Activated CD4-positive, alpha-beta T cell treated with anti-CD3 and anti-CD28 coated beads for 36 hours (primary cell): ENCODE data around the gene BAG3. TPM values are rescaled to one million over a fixed set of nuclear protein-coding genes. Genes with fewer than 3 reads are reported as not detected.
"Not testable (repeated sequence)": the region's sequence is repeated elsewhere in the genome, so short reads cannot be mapped to it uniquely, and the experiment has no call there.

Source experiments
- ATAC-seq: fragments of 200-7000 bp; cut with Tn5 transposase; one replicate; pipeline ENCODE4 v1.10.0; 2021; ENCODE audit warnings: mild to moderate bottlenecking, moderate library complexity
- CTCF ChIA-PET: fragments of 350-600 bp; sonication (Branson Sonifier 250); formaldehyde crosslinking; loops from one replicate; lab custom pipeline; 2021; ENCODE audit warnings: antibody characterized with exemption; lab: Charles Lee
- POLR2A ChIA-PET: fragments of 350-600 bp; sonication (Branson Sonifier 250); formaldehyde crosslinking; loops from one replicate; lab custom pipeline; 2021; ENCODE audit warnings: antibody characterized with exemption, inconsistent platforms; lab: Charles Lee
- DNase-seq: peaks from one replicate; pipeline ENCODE4 v3.0.0-alpha.2; 2020
- H3K27ac Mint-ChIP-seq: one replicate; pipeline ENCODE4 v1.8.0; 2021; ENCODE audit warnings: mixed read lengths
- H3K27me3 Mint-ChIP-seq: one replicate; pipeline ENCODE4 v1.8.0; 2021; ENCODE audit warnings: mixed read lengths
- H3K36me3 Mint-ChIP-seq: one replicate; pipeline ENCODE4 v1.8.0; 2021; ENCODE audit warnings: low read depth, mixed read lengths
- H3K4me1 Mint-ChIP-seq: one replicate; pipeline ENCODE4 v1.8.0; 2021; ENCODE audit warnings: mixed read lengths
- H3K4me3 Mint-ChIP-seq: one replicate; pipeline ENCODE4 v1.8.0; 2021; ENCODE audit warnings: mild to moderate bottlenecking, moderate library complexity, mixed read lengths
- H3K9me3 Mint-ChIP-seq: one replicate; pipeline ENCODE4 v1.8.0; 2021; ENCODE audit warnings: low read depth, mixed read lengths
- intact Hi-C, 2 experiments: fragments of 100-400 bp; cut with DNase I in 1 of 2; cut with micrococcal nuclease in 1 of 2; formaldehyde crosslinking; loops; one replicate each; pipeline versions ENCODE4 v1.14.2 to v1.15.1; 2022 to 2024; cut with DNase I, micrococcal nuclease
- total RNA-seq, 2 experiments: library from RNA; stranded (reverse); gene quantifications; one replicate each; pipeline ENCODE4 v1.2.3, GENCODE V29; 2021

Gene BAG3
- total RNA-seq, 2 experiments from 2014 or later: 23.8 to 30.7 TPM

DNA sequence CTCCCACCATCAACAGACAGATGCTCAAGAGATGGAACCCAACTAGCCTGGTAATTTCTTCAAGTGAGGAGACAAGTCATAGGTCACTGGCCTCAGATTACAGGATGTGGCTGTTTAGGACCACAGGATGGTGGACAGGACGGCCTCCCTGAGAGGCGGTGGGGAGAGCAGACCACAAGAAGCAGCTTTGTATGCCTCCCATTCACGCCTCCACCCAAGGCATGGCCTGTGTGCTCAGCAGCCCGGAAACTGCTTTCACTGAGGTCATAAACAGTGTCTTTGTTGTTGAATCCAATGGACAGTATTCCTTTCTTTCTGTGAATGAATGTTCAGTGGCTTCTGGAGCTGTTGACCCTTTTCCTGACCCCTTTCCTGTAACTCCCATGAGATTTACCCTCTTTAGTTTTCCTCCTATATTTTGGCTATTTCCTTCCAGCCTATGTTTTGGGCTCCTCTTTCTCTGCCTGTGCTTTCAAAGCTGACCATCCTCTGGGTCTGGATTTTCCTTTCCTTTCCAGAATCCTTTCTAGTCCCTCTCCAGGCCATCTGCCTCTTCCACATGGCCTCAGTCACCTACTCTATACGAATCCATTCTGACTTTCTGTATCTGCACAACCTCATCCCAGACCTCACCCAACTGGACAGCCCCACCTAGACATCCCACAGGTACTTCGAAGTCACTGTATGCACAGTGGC is 42.2 kb downstream of the BAG3 start:
- ATAC-seq (no peak), DNase-seq (no peak)
- H3K27ac Mint-ChIP-seq: no peak overlapping the region
- no peak overlapping the region for H3K4me3 Mint-ChIP-seq
- intact Hi-C loops: no loop called here
- H3K27me3 Mint-ChIP-seq: no peaks in the 10 kb centered on the region
- ChIA-PET CTCF (interaction anchor here (0.7 kb wide), 1 partner anchor 44 kb away, joined by 4 read pairs; no protein-coding TSS in a partner anchor), POLR2A (no interaction called here)
- H3K36me3 Mint-ChIP-seq: no peaks in the 10 kb centered on the region
- H3K4me1 Mint-ChIP-seq: no peaks in the 10 kb centered on the region
- H3K9me3 Mint-ChIP-seq: no peaks in the 10 kb centered on the region

DNA sequence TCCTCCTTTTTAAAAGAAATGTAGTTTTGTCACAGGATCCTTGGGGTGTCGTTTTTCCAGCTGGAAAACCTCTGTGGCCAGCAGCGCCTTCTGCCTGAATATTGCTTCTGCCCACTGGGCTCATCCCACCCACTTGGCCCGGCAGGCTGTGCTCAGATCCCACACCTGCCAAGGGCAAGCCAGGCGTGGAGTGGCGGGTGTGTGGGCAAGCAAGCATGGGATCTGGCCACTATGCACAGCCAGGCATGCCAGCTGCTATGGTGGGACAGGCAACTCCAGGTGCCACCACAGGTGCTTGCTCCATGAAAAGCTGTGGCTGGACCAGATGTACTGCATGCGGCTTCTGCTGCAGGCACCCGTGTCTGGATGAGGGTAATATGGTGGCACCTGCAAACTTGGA is 43.4 kb downstream of the BAG3 start:
- ATAC-seq: no peak
- H3K27ac Mint-ChIP-seq: no peak overlapping the region
- H3K4me3 Mint-ChIP-seq: no peak overlapping the region
- DNase-seq: no peak
- H3K36me3 Mint-ChIP-seq: no peaks in the 10 kb centered on the region
- H3K27me3 Mint-ChIP-seq: no peaks in the 10 kb centered on the region
- ChIA-PET CTCF (interaction anchor here (0.6 to 1.1 kb wide), 3 partner anchors 8 to 169 kb away, joined by 3 read pairs; no protein-coding TSS in a partner anchor), POLR2A (interaction anchor here (0.8 kb wide), 1 partner anchor 10 kb away, joined by 3 read pairs; no protein-coding TSS in a partner anchor)
- H3K9me3 Mint-ChIP-seq: no peaks in the 10 kb centered on the region
- no peaks in the 10 kb centered on the region for H3K4me1 Mint-ChIP-seq
- intact Hi-C loops: no loop called here

- no peak for ATAC-seq
- intact Hi-C loops: loop anchor here in 1 of 2 experiments (5.0 kb wide), 3 partner anchors 37 to 568 kb away; no protein-coding TSS in a partner anchor
- H3K27ac Mint-ChIP-seq: peak overlapping the region; percentile 17
These were observed 49.3 kb downstream of the BAG3 start for GRCh38 chr10:119700321-119700954.

DNA sequence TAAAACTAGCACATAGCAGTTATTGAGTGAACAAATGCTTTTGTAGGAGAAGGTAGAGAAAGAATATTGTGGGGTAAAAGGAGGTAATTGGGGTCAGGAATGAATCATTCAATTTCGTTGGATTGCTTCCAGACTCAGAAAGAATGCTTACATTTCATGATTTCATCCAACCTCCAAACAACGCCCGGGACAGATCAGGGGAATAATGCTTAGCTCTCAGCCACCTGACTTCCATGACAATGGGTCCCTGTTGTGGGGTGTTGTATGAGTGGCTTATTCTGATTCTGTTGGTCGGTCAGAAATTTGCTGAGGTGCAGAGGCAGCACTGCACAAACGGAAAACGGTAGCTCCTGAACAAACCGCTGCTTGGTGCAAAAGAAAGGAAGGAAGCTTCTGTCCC is 50.7 kb downstream of the BAG3 start:
- Mint-ChIP-seq H3K9me3 (peaks cover 24% of the 10 kb centered on the region), H3K27me3 (no peaks in the 10 kb centered on the region), H3K4me1 (peaks cover 60% of the 10 kb centered on the region), H3K4me3 (no peak overlapping the region), H3K36me3 (peaks cover 23% of the 10 kb centered on the region), H3K27ac (peak overlapping the region; percentile 87)
- ATAC-seq (no peak), DNase-seq (no peak)
- ChIA-PET POLR2A (interaction anchor here (0.8 to 1.2 kb wide), 2 partner anchors 24 to 46 kb away, joined by 3 to 5 read pairs; partner anchors contain the start of gene INPP5F), CTCF (interaction anchor here (0.7 to 4.2 kb wide), 6 partner anchors 15 to 265 kb away, joined by 3 to 19 read pairs (median 5); no protein-coding TSS in a partner anchor)
- intact Hi-C loops: loop anchor here in 1 of 2 experiments (1.0 to 5.0 kb wide), 4 partner anchors 16 to 570 kb away; no protein-coding TSS in a partner anchor

More at GRCh38 chr10:119700321-119700954, 49.3 kb downstream of the BAG3 start:
- CTCF ChIA-PET: interaction anchor here (1.6 to 4.2 kb wide), 3 partner anchors 14 to 50 kb away, joined by 4 to 19 read pairs (median 16); no protein-coding TSS in a partner anchor
- Mint-ChIP-seq H3K9me3 (peaks cover 13% of the 10 kb centered on the region), H3K27me3 (no peaks in the 10 kb centered on the region), H3K4me1 (peaks cover 47% of the 10 kb centered on the region), H3K4me3 (no peak overlapping the region), H3K36me3 (peaks cover 12% of the 10 kb centered on the region)
- no peak for DNase-seq
- POLR2A ChIA-PET: no interaction called here

- Mint-ChIP-seq H3K4me1 (peaks cover 67% of the 10 kb centered on the region), H3K36me3 (peaks cover 30% of the 10 kb centered on the region), H3K27me3 (no peaks in the 10 kb centered on the region), H3K27ac (peak overlapping the region; percentile 87), H3K4me3 (no peak overlapping the region), H3K9me3 (peaks cover 30% of the 10 kb centered on the region)
- POLR2A ChIA-PET: interaction anchor here (0.8 to 1.2 kb wide), 2 partner anchors 23 to 47 kb away, joined by 3 to 5 read pairs; partner anchors contain the start of gene INPP5F
- peak; percentile 67 for ATAC-seq
- CTCF ChIA-PET: interaction anchor here (0.7 to 4.2 kb wide), 8 partner anchors 15 to 266 kb away, joined by 3 to 19 read pairs (median 4); no protein-coding TSS in a partner anchor
- DNase-seq: no peak
- intact Hi-C loops: loop anchor here in 1 of 2 experiments (1.0 to 5.0 kb wide), 4 partner anchors 16 to 570 kb away; no protein-coding TSS in a partner anchor
These were observed 51.4 kb downstream of the BAG3 start for GRCh38 chr10:119702583-119702982.

GRCh38 chr10:119703903-119704508 is 52.8 kb downstream of the BAG3 start:
- peak overlapping the region; percentile 35 for H3K4me3 Mint-ChIP-seq
- ATAC-seq (peak; percentile 13), DNase-seq (peak; percentile 48)
- H3K36me3 Mint-ChIP-seq: peaks cover 42% of the 10 kb centered on the region
- no peaks in the 10 kb centered on the region for H3K27me3 Mint-ChIP-seq
- H3K4me1 Mint-ChIP-seq: peaks cover 79% of the 10 kb centered on the region
- H3K9me3 Mint-ChIP-seq: peaks cover 35% of the 10 kb centered on the region
- intact Hi-C loops: loop anchor here (1.0 to 5.0 kb wide), 6 partner anchors 18 to 572 kb away; no protein-coding TSS in a partner anchor
- H3K27ac Mint-ChIP-seq: peak overlapping the region; percentile 96
- CTCF ChIA-PET: interaction anchor here (0.7 to 4.2 kb wide), 9 partner anchors 17 to 164 kb away, joined by 3 to 19 read pairs (median 5); partner anchors contain the start of gene INPP5F
- POLR2A ChIA-PET: interaction anchor here (0.7 to 2.0 kb wide), 8 partner anchors 9 to 213 kb away, joined by 3 to 12 read pairs (median 4); partner anchors contain the start of genes BAG3 and INPP5F

DNA sequence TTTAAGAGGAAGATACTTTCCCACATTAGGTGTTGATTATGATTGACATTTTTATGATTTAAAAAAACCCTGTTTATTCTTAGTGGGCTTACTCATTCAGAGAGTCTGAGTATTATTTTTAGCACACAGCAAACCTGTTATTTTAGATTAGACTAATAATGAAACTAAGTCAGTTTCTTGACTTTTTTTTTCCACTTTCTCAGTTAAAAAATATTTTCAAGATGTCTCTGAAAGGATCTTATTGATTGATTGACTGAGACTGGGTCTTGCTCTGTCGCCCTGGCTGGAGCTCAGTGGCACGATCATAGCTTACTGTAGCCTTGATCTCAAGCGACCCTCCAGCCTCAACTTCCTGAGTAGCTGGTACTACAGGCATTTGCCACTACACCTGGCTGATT is 54.3 kb downstream of the BAG3 start:
- Mint-ChIP-seq H3K27ac (peak overlapping the region; percentile 96), H3K36me3 (peaks cover 50% of the 10 kb centered on the region), H3K4me1 (peaks cover 82% of the 10 kb centered on the region), H3K4me3 (peak overlapping the region; percentile 41), H3K27me3 (no peaks in the 10 kb centered on the region), H3K9me3 (peaks cover 44% of the 10 kb centered on the region)
- ChIA-PET CTCF (interaction anchor here (1.3 to 3.4 kb wide), 4 partner anchors 9 to 23 kb away, joined by 4 to 19 read pairs (median 10); partner anchors contain the start of gene INPP5F), POLR2A (interaction anchor here (0.7 to 2.0 kb wide), 4 partner anchors 9 to 30 kb away, joined by 3 to 12 read pairs (median 4); partner anchors contain the start of gene INPP5F)
- peak; percentile 51 for DNase-seq
- intact Hi-C loops: loop anchor here in 1 of 2 experiments (1.0 to 2.0 kb wide), 3 partner anchors 20 to 391 kb away; no protein-coding TSS in a partner anchor
- ATAC-seq: peak; percentile 28

- Mint-ChIP-seq H3K9me3 (peaks cover 50% of the 10 kb centered on the region), H3K36me3 (peaks cover 52% of the 10 kb centered on the region), H3K27me3 (no peaks in the 10 kb centered on the region), H3K4me3 (no peak overlapping the region), H3K4me1 (peaks cover 78% of the 10 kb centered on the region), H3K27ac (peak overlapping the region; percentile 96)
- intact Hi-C loops: loop anchor here in 1 of 2 experiments (1.0 kb wide), 1 partner anchor 19 kb away; no protein-coding TSS in a partner anchor
- DNase-seq (no peak), ATAC-seq (no peak)
- CTCF ChIA-PET: interaction anchor here (1.3 to 3.4 kb wide), 3 partner anchors 8 to 19 kb away, joined by 4 to 19 read pairs (median 13); partner anchors contain the start of gene INPP5F
- POLR2A ChIA-PET: interaction anchor here (0.6 kb wide), 1 partner anchor 12 kb away, joined by 4 read pairs; no protein-coding TSS in a partner anchor
These were observed 55.5 kb downstream of the BAG3 start for GRCh38 chr10:119706521-119707278.

- DNase-seq (peak; percentile 73), ATAC-seq (peak; percentile 7)
- peak overlapping the region; percentile 96 for H3K27ac Mint-ChIP-seq
- ChIA-PET CTCF (interaction anchor here (0.7 kb wide), 1 partner anchor 80 kb away, joined by 4 read pairs; no protein-coding TSS in a partner anchor), POLR2A (interaction anchor here (0.6 kb wide), 1 partner anchor 11 kb away, joined by 4 read pairs; no protein-coding TSS in a partner anchor)
- not testable (repeated sequence) for H3K4me3 Mint-ChIP-seq, H3K27me3 Mint-ChIP-seq
- intact Hi-C loops: loop anchor here in 1 of 2 experiments (1.0 kb wide), 1 partner anchor 18 kb away; no protein-coding TSS in a partner anchor
- H3K36me3 Mint-ChIP-seq: peaks cover 52% of the 10 kb centered on the region
- H3K4me1 Mint-ChIP-seq: peaks cover 71% of the 10 kb centered on the region
- H3K9me3 Mint-ChIP-seq: peaks cover 50% of the 10 kb centered on the region
These were observed 56.2 kb downstream of the BAG3 start for GRCh38 chr10:119707331-119707730.
